OCI-LY1 (cell line): ENCODE data around the gene ARID3B.

Experiments used
- H2AFZ ChIP-seq: fragments of 200-600 bp; sonication (generic), shearing (Covaris generic); 2 replicates; pipeline ENCODE4 v1.6.0; 2014; ENCODE audit warnings: antibody characterized with exemption, mild to moderate bottlenecking, low read length
- H3F3A ChIP-seq: fragments of 200-600 bp; sonication (generic), shearing (Covaris generic); 2 replicates; pipeline ENCODE4 v1.6.0; 2014; ENCODE audit warnings: mild to moderate bottlenecking, antibody characterized with exemption, low read length, moderate library complexity; ENCODE audit not compliant: insufficient read depth
- H3K27ac ChIP-seq: fragments of 200-600 bp; sonication (generic); 2 replicates; pipeline ENCODE4 v1.5.1; 2014; ENCODE audit warnings: low read length, mixed run types, mild to moderate bottlenecking, low read depth; ENCODE audit not compliant: poor library complexity, severe bottlenecking
- H3K27me3 ChIP-seq: fragments of 200-600 bp; sonication (generic); 2 replicates; pipeline ENCODE4 v1.6.0; 2014; ENCODE audit warnings: antibody characterized with exemption, mild to moderate bottlenecking, low read length, moderate library complexity; ENCODE audit not compliant: insufficient read depth
- H3K36me3 ChIP-seq: fragments of 200-600 bp; sonication (generic); 2 replicates; pipeline ENCODE4 v1.6.1; 2014; ENCODE audit warnings: mild to moderate bottlenecking, antibody characterized with exemption, low read length, moderate library complexity, mixed read lengths; ENCODE audit not compliant: insufficient read depth
- H3K4me1 ChIP-seq: fragments of 200-600 bp; sonication (generic); 2 replicates; pipeline ENCODE4 v1.5.1; 2014; ENCODE audit warnings: mild to moderate bottlenecking, low read length, moderate library complexity; ENCODE audit not compliant: insufficient read depth, severe bottlenecking
- H3K4me2 ChIP-seq: fragments of 200-600 bp; sonication (generic), shearing (Covaris generic); 2 replicates; pipeline ENCODE4 v1.6.1; 2014; ENCODE audit warnings: low read length
- H3K4me3 ChIP-seq: fragments of 200-600 bp; sonication (generic); 2 replicates; pipeline ENCODE4 v1.5.1; 2014; ENCODE audit warnings: low read length, low read depth, mild to moderate bottlenecking, mixed read lengths; ENCODE audit not compliant: poor library complexity, severe bottlenecking
- H3K79me2 ChIP-seq: fragments of 200-600 bp; shearing (Covaris generic); 2 replicates; pipeline ENCODE4 v1.6.1; 2016; ENCODE audit warnings: mixed run types, low read length, mixed read lengths; ENCODE audit not compliant: insufficient read depth
- H3K9ac ChIP-seq: fragments of 200-600 bp; sonication (generic), shearing (Covaris generic); 2 replicates; pipeline ENCODE4 v1.6.1; 2014; ENCODE audit warnings: mild to moderate bottlenecking, low read length, mixed read lengths
- H3K9me2 ChIP-seq: fragments of 200-600 bp; sonication (generic), shearing (Covaris generic); 2 replicates; pipeline ENCODE4 v1.6.1; 2014; ENCODE audit warnings: low read depth, mild to moderate bottlenecking, low read length, mixed read lengths
- H3K9me3 ChIP-seq: fragments of 200-600 bp; shearing (Covaris generic); 2 replicates; pipeline ENCODE4 v1.6.1; 2014; ENCODE audit warnings: low read length, mixed read lengths
- H4K20me1 ChIP-seq: fragments of 200-600 bp; sonication (generic), shearing (Covaris generic); 2 replicates; pipeline ENCODE4 v1.6.0; 2016; ENCODE audit warnings: mild to moderate bottlenecking, low read length; ENCODE audit not compliant: insufficient read depth
- EZH2 ChIP-seq: fragments of 200-600 bp; sonication (generic), shearing (Covaris generic); IDR thresholded peaks from 2 replicates; pipeline ENCODE4 v1.8.0; 2017; ENCODE audit warnings: borderline replicate concordance, mixed run types, mild to moderate bottlenecking, antibody characterized with exemption, low read length, moderate library complexity, mixed read lengths
- TF ChIP-seq, protein P1 (sequence below): fragments of 200-600 bp; sonication (generic), shearing (Covaris generic); IDR thresholded peaks from 2 replicates; pipeline ENCODE4 v1.5.1; 2017; ENCODE audit warnings: mild to moderate bottlenecking, antibody characterized with exemption, low read length, moderate library complexity, mixed read lengths

ARID3B gene, protein sequence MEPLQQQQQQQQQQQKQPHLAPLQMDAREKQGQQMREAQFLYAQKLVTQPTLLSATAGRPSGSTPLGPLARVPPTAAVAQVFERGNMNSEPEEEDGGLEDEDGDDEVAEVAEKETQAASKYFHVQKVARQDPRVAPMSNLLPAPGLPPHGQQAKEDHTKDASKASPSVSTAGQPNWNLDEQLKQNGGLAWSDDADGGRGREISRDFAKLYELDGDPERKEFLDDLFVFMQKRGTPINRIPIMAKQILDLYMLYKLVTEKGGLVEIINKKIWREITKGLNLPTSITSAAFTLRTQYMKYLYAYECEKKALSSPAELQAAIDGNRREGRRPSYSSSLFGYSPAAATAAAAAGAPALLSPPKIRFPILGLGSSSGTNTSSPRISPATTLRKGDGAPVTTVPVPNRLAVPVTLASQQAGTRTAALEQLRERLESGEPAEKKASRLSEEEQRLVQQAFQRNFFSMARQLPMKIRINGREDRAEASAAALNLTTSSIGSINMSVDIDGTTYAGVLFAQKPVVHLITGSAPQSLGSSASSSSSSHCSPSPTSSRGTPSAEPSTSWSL

DNA sequence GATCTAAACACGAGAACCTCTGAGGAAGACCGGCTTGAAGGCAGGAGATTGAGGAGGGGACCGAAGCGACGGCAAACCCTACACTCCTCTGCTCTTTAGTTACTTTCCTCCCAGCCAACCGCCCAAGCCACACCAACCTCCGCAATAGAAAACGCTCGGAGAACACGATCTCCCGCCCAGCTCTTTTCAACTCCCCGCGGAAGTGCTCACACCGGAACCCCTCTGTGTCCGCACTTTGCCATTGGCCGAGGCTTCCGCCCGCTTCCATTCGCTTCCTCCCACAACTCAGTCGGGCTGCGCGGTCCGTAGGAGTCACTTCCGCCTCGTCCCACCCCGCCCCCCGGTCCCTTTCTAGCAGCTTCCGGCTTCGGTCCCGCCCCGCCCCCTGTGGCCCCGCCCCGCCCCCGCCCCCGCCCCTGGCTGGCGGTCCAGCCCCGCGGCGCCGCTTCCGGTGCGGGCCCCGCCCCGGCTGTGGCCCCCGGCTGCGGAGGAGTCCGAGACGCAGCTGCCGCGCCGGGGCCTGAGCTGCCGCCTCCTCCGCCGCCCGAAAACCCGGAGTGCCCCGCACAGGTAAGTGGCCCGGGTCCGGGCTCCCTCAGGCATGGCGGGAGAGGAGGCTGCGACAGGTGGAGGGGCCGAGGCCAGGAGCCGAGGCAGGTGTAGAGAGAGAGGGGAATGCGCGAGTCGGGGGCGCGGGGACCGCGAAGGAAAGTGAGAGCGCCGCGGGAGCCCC lies at the start of gene ARID3B:
Gene ARID3B (plus strand): TSS at position 460 of the 733 bp plus-strand sequence. CDS start 2,717 bp downstream, outside the sequence.
- Histone ChIP-seq H3F3A (peaks cover 3% of the 10 kb centered on the region; the same call in 1 of the 2 replicates), H3K27me3 (no peaks in the 10 kb centered on the region), H2AFZ (no peak within 1 kb of the TSS; the same call in 1 of the 2 replicates), H3K36me3 (no peaks in the 10 kb centered on the region), H4K20me1 (no peaks in the 10 kb centered on the region), H3K4me3 (peak within 1 kb of the TSS; percentile 83), H3K4me2 (peak within 1 kb of the TSS; percentile 85), H3K9me3 (no peaks in the 10 kb centered on the region), H3K9ac (peak within 1 kb of the TSS; percentile 83), H3K79me2 (no peaks in the 10 kb centered on the region), H3K9me2 (no peaks in the 10 kb centered on the region), H3K4me1 (peaks cover 24% of the 10 kb centered on the region), H3K27ac (peak within 1 kb of the TSS; percentile 59)
- TF ChIP-seq, protein P1, sequence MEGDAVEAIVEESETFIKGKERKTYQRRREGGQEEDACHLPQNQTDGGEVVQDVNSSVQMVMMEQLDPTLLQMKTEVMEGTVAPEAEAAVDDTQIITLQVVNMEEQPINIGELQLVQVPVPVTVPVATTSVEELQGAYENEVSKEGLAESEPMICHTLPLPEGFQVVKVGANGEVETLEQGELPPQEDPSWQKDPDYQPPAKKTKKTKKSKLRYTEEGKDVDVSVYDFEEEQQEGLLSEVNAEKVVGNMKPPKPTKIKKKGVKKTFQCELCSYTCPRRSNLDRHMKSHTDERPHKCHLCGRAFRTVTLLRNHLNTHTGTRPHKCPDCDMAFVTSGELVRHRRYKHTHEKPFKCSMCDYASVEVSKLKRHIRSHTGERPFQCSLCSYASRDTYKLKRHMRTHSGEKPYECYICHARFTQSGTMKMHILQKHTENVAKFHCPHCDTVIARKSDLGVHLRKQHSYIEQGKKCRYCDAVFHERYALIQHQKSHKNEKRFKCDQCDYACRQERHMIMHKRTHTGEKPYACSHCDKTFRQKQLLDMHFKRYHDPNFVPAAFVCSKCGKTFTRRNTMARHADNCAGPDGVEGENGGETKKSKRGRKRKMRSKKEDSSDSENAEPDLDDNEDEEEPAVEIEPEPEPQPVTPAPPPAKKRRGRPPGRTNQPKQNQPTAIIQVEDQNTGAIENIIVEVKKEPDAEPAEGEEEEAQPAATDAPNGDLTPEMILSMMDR = no peak
- no peak for TF ChIP-seq EZH2

DNA sequence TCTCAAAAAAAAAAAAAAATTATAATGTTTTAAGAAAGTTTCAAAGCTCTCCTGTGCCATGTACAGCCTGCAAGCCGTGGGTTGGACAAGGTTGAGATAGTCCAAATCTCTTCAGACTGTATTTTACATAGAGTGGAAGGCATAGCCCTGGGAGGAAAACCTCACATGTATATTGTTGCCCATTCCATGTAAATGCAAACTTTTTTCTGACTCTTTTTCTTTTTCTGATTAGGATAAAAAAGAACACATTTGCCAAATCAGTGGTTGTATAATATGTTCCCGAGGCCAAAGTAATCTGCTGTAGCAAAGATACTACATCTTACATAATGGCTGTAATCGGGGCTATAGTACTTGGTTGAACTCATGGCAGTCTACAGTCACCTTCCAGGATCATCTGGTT lies 44.4 kb upstream of the ARID3B start:
- no peak overlapping the region for H3K4me3 ChIP-seq
- no peaks in the 10 kb centered on the region for H3K9me2 ChIP-seq
- TF ChIP-seq, protein P1 = no peak
- TF ChIP-seq EZH2 = no peak

DNA sequence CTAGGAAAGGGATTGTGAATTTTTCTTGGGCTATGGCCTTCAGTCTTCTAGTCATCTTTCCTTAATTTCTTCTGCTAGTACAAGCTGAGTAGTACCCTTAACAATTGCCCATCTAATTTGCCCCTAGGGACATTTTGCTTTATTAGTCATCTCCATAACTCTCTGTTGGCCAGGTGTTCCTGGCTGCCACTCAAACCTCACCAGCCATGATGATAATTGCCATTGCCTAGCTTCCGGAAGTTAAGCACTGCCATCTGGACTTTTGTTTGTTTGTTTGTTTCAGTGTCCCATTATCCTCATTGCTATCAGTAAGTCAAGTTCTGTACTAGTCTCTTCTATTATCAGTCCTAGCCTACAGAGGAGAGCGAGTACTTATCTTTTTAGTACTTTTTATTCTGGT lies 43.4 kb upstream of the ARID3B start:
- Histone ChIP-seq H3K9me3 (no peaks in the 10 kb centered on the region), H3F3A (no peaks in the 10 kb centered on the region), H3K79me2 (no peaks in the 10 kb centered on the region), H4K20me1 (no peaks in the 10 kb centered on the region), H3K4me3 (no peak overlapping the region), H2AFZ (no peak overlapping the region), H3K27me3 (no peaks in the 10 kb centered on the region), H3K4me1 (no peaks in the 10 kb centered on the region), H3K27ac (no peak overlapping the region), H3K4me2 (no peak overlapping the region), H3K36me3 (no peaks in the 10 kb centered on the region), H3K9ac (no peak overlapping the region), H3K9me2 (no peaks in the 10 kb centered on the region)
- TF ChIP-seq, protein P1 = no peak
- TF ChIP-seq EZH2 = no peak

More for the DNA sequence above, 44.4 kb upstream of the ARID3B start:
- H3K4me2 ChIP-seq = no peak overlapping the region
- H3K9me3 ChIP-seq = no peaks in the 10 kb centered on the region
- H3K9ac ChIP-seq = no peak overlapping the region
- no peaks in the 10 kb centered on the region for H3K4me1 ChIP-seq
- H3K79me2 ChIP-seq = no peaks in the 10 kb centered on the region
- no peak overlapping the region for H3K27ac ChIP-seq
- H3F3A ChIP-seq = no peaks in the 10 kb centered on the region
- no peaks in the 10 kb centered on the region for H4K20me1 ChIP-seq
- no peaks in the 10 kb centered on the region for H3K36me3 ChIP-seq
- no peaks in the 10 kb centered on the region for H3K27me3 ChIP-seq
- no peak overlapping the region for H2AFZ ChIP-seq
